ENCODE data around the gene TMEM98.
A peak's percentile ranks its signal among the peaks of the same experiment; 100 is the strongest.
"Not testable (repeated sequence)": the region's sequence is repeated elsewhere in the genome, so short reads cannot be mapped to it uniquely, and the experiment has no call there.

TMEM98 gene

DNA sequence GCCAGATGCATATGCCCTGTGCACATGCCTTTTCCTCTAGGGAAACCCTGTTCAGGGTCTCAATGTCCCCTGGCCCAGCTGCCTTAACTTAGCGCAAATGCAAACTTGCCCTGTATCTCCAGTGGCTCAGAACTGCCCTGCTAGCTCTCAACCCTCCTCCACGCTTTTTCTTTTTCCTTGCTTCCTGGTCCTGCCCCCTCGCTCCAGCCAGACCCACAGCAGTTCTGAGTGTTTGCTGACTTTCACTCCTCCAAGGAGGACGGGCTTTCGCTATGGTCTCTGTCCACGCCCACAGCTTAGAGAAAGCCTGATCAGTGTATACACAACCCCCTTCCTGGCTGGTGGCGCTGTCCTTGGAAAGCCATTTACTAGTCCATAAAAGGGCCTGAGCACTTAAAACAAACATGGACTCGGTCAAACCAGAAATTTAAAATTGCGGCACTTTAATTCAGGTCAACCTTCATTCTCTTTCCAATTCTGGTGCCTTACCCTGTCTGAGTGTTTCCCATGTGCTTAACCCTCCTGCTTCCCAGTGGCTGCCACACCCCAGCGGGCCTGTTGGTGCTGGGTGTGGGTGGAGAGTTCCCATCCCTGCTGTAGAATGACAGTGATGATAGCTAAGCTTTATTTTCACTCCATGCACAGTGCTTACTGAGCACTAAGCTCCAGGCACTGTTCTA is 15.6 kb upstream of the TMEM98 start:
- DNase-seq (ENCODE audit: low read depth) = peak; percentile 31
- no peak overlapping the region for H3K4me3 ChIP-seq (ENCODE audit: low read depth, low read length)

DNA sequence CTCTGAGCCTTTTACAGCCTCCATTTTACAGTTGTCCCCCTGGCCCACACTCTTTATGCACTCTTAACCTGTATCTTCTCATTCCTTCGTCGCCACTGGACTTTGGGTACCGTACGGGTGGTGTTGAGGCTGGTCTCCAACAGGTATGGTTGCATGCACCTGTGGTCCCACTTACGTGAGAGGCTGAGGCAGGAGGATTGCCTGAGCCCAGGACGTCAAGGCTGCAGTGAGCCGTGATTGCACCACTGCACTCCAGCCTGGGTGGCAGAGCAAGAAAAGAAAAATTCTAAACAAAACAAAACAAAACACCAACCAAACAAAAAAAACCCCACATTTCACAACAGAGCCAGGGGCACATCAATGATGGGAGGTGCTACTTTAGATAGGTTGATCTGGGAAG is 14.4 kb upstream of the TMEM98 start:
- H3K4me3 ChIP-seq (ENCODE audit: low read depth, low read length) = no peak overlapping the region
- no peak for DNase-seq (ENCODE audit: low read depth)

DNA sequence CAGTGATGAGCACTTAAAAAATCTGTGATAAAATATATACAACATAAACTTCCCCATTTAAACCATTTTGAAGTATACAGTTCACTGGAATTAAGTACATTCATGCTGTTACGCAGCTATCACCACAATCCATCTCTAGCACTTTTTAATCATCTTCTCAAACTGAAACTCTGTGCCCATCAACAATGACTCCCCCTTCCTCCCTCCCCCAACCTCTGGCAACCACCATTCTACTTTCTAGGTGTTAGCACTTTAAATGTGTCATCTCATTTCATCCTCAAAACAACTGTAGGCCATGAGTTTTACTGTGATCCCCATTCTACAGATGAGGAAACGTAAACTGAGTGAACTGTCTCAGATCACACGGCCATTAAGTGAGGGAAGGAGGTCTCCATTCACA is 13.8 kb upstream of the TMEM98 start:
- H3K4me3 ChIP-seq (ENCODE audit: low read depth, low read length) = no peak overlapping the region
- no peak for DNase-seq (ENCODE audit: low read depth)

DNA sequence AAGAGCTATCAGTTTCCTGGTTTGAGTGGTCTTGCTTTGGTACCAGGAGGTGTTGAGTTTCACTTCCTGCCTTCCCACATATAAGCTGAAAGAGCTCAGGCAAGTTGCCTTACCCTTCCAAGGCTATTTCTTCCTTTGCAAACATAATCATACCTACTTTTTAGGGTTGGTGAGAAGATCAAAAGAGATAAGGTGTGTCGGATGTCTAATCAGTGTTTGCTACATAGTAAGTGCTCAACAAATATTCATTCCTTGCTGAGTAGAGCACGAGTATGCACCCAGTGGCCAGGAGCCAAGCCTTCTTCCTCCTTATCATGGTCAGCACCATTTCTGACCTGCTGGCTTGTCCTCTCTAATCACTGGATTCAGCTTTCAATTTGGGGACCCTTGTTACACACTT is 12.7 kb upstream of the TMEM98 start:
- H3K4me3 ChIP-seq (ENCODE audit: low read depth, low read length) = no peak overlapping the region
- no peak for DNase-seq (ENCODE audit: low read depth)

DNA sequence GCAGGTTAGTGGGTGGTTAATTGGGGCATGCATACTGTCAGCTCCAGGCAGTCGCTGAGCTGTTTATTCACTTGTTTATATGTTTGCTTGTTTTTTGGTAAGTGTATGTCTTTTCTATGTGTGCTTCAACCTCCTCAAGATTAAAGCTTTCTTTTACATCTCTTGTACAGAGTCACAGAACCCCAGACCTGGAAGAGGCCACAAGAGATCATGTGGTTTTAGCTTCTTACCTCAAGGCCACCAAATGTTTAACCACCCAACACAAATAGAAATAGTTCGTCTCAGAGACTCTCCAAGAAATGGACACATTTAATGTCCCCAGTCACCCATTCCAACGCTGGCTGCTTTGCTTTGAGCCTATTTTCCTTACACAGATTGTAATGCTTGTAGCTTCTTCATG is 11.8 kb upstream of the TMEM98 start:
- no peak overlapping the region for H3K4me3 ChIP-seq (ENCODE audit: low read depth, low read length)
- no peak for DNase-seq (ENCODE audit: low read depth)

DNA sequence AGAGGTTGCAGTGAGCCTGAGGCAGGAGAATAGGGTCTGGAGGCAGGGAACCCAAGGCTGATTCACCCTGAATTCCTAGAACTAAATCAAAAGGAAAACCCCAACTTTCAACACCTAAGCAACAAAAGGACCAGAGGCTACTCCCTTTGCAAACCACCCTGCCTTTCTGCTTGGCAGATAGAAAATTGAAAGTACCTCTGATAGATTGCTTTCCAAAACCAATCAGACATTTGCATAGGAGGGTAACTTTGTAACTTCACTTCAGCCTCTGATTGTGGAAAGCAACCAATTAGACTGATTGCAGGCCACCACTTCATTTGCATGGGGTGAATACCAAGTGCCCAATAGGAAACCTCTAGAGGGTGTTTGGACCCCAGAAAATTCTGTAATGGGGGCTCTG is 10.9 kb upstream of the TMEM98 start:
- DNase-seq (ENCODE audit: low read depth) = no peak

DNA sequence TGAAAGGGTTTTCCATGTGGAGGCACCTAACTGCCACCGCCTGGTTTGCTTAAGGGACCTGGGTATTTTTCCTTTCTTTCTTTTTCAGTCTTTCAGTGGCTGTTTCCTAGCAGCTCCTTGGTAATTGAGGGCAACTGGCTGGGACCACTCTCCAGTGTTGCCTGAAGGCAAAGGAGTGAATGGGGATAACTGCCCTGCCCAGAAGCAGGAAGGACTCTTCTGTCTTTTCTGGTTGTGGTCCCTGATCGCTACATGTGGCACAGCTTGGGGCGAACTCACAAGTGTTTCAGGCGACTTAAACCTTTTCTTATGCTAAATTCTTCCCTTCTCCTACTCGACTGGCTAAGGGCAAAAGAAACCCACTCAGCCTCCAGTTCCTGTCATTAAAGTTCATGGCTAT is 10.1 kb upstream of the TMEM98 start:
- no peak overlapping the region for H3K4me3 ChIP-seq (ENCODE audit: low read depth, low read length)
- no peak for DNase-seq (ENCODE audit: low read depth)

More for the DNA sequence above, 10.9 kb upstream of the TMEM98 start:
- no peak overlapping the region for H3K4me3 ChIP-seq (ENCODE audit: low read depth, low read length)

DNA sequence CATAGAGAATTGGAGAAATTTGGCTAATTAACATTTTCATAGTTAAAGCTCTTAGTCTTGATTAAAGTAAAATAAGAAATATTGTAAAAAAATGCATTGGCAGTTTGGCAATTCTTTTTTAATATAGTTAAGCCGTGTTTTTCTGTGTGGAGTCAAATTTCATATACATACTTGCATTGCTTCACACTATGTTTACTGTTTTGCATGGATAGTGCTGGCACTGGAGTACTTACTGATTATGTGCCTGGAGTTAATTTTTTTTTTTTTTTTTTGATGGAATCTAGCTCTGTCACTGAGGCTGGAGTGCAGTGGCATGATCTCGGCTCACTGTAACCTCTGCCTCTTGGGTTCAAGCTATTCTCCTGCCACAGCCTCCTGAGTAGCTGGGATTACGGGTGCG is 8.1 kb upstream of the TMEM98 start:
- not testable (repeated sequence) for H3K4me3 ChIP-seq (ENCODE audit: low read depth, low read length)

DNA sequence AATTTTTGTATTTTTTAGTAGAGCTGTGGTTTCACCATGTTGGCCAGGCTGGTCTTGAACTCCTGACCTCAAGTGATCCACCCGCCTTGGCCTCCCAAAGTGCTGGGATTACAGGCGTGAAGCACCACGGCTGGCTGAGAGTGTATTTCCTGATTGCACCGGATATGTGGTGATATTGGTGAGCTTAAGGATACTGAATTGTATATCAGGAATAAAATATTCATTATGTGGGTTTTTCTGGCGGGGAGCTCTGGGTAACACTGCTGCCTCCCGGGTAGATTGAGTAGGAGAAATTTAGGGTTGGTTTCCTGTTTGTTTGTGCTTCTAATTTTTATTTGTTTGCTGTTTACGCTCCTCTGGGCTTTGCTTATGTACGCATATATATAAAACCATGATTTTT is 7.7 kb upstream of the TMEM98 start:
- H3K4me3 ChIP-seq (ENCODE audit: low read depth, low read length) = no peak overlapping the region
- DNase-seq (ENCODE audit: low read depth) = no peak

More for the DNA sequence above, 8.1 kb upstream of the TMEM98 start:
- not testable (repeated sequence) for DNase-seq (ENCODE audit: low read depth)

DNA sequence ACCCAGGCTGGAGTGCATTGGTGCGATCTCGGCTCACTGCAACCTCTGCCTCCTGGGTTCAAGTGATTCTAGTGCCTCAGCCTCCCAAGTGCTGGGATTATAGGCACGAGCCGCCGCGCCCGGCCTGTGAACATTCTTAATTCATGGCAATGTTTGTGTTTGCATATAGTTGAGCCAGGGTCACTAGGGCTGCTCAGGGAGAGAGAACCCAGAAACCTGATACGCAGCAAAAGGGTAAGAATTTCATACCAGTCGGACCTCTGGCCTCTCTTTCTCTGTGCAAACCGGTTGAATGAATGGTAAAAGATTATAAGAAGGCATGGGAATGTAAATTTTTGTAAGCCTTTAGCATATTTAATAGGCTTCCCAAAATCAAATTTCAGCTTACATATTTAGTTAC is 6.9 kb upstream of the TMEM98 start:
- no peak overlapping the region for H3K4me3 ChIP-seq (ENCODE audit: low read depth, low read length)
- DNase-seq (ENCODE audit: low read depth) = no peak

DNA sequence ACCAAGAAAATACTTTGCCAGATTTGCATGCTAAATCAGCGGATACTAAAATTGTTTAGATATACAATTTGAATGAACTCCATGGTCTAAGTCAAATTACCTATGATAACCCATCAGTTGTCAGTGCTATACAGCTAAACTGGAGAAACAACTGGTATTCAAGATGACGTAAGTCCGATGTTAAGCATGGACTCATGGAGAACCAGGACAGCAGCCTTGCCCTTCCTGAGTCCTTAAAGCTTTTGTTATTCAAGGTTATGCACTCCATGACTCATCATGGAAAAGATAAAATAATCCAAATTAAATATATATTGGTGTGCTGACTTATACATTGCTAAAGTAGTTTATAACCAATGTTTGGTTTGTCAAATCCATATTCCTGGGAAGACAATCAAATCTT is 4.0 kb upstream of the TMEM98 start:
- H3K4me3 ChIP-seq (ENCODE audit: low read depth, low read length); DNase-seq (ENCODE audit: low read depth): not testable (repeated sequence)

DNA sequence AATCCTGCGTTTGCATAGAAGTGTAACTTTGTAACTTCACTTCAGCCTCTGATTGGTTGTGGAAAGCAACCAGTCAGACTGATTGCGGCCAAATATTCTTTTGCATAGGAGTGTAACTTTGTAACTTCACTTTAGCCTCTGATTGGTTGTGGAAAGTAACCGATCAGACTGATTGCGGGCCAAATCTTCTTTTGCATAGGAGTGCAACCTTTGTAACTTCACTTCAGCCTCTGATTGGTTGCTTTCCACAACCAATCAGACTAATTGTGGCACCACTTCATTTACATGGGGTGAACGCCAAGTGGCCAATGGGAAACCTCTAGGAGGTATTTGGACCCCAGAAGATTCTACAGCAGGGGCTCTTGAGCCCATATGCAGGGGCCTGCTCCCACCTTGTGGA is 1.8 kb upstream of the TMEM98 start:
- no peak overlapping the region for H3K4me3 ChIP-seq (ENCODE audit: low read depth, low read length)
- no peak for DNase-seq (ENCODE audit: low read depth)

DNA sequence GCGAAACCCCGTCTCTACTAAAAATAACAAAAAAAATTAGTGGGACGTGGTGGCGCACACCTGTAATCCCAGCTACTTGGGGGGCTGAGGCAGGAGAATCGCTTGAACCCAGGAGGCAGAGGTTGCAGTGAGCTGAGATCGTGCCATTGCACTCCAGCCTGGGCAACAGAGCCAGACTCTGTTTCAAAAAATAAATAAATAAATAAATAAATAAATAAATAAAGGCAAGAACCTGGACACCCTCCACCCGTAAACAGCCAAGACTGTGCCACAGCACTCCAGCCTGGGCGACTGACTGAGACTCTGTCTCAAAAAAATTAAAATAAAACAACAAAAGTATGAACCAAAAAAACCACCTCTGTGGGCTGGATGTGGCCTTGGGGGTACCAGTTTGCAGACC is 1.2 kb upstream of the TMEM98 start:
- DNase-seq (ENCODE audit: low read depth); H3K4me3 ChIP-seq (ENCODE audit: low read depth, low read length): not testable (repeated sequence)

DNA sequence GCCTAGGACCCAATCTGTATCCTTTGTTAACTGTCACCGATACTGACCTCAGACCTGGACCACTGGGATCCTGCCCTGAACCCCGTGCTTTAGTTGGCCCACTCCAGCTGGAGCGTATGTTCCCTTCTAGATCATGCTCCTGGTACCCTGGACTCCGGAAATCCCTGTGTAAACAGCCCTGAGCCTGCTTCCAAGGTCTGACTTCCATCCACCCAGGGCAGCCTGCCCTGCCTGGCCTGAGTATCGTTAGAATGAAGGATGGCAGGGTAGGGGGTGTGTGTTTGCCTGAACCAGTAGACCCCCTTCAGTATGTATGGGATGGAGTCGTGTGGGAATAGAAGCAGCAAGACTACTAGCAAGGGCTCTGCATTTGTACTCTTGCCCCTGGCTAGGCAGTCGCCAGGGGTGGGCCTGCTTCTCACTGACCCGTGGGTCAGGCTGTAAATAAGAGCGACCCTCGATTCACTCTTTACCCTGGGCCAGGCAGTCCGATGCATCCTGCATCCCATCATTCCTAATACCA is 691 bp upstream of the TMEM98 start:
- peak overlapping the region; percentile 69 for H3K4me3 ChIP-seq (ENCODE audit: low read depth, low read length)
- DNase-seq (ENCODE audit: low read depth) = no peak

DNA sequence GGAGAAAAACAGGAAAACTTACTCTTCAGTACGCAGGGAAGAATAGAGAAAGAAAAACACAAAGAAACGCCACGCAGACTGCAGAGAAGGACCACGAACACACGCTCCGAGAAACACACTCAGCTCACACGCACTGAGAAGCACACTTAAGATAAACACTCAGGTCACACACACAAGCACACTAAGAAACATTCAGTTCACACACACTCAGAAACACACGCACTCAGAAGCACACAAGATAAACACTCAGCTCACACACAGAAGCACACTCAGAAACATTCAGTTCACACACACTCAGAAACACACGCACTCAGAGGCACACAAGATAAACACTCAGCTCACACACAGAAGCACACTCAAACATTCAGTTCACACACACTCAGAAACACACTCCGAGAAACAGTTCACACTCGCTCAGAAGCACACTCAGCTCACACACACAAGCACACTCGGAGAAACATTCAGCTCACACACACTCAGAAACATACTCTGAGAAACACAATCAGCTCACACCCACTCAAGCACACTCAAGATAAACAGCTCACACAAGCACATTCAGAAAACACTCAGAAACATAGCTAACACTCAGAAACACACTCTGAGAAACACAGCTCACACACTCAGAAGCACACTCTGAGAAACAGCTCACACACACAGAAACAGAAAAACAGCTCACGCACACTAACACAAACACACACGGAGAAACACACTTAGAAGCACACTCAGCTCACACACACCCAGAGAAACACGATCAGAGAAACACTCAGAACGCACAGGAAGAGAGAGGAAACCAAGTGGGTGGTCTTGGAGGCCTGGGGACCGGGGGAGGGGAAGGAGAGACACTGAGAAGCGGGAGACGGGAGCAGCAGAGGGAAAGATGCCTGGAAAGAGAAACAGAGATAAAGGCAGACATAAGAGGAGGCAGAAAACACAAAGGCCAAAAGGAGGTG is 908 bp downstream of the TMEM98 start:
- peak overlapping the region; percentile 69 for H3K4me3 ChIP-seq (ENCODE audit: low read depth, low read length)

DNA sequence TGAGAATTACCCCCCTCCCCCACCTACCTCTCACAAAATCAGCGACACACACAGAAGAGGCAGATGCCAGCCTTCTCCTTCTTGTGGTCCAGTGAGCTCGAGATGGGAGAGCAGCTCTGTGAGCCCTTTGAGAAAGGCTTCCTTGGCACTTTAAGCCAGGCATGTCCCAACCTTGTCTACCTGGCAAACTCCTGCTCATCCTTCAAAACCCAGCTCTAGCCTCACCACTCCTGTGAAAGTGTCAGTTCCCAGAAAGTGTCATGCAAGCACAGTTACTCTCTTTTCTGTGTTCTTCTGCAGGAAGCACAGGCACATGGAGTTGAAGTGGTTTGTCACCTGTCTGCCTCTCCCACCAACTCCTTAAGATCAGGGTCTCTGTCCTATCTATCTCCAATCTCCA is 1.6 kb downstream of the TMEM98 start:
- peak overlapping the region; percentile 69 for H3K4me3 ChIP-seq (ENCODE audit: low read depth, low read length)
- no peak for DNase-seq (ENCODE audit: low read depth)

More for the DNA sequence above, 908 bp downstream of the TMEM98 start:
- DNase-seq (ENCODE audit: low read depth) = no peak

DNA sequence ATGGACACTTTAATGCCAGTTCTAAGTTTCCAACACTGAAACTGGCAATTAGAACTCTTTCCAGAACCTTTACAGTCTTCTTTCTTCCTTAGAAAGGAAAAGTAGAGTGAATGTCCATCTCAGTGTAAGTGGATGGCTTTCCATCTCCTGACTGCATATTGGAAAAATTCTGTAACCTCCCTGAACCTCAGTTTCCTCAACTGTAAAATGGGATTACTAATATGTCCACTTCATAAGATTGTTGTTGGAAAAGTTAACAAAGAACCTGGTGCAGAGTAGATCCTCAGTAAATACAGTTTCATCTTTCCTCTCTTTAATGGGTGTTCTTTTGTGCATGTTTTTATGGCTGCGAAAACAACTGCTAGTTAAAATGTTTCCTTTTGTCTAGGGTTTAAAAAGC is 2.6 kb downstream of the TMEM98 start:
- H3K4me3 ChIP-seq (ENCODE audit: low read depth, low read length) = no peak overlapping the region
- DNase-seq (ENCODE audit: low read depth) = no peak

DNA sequence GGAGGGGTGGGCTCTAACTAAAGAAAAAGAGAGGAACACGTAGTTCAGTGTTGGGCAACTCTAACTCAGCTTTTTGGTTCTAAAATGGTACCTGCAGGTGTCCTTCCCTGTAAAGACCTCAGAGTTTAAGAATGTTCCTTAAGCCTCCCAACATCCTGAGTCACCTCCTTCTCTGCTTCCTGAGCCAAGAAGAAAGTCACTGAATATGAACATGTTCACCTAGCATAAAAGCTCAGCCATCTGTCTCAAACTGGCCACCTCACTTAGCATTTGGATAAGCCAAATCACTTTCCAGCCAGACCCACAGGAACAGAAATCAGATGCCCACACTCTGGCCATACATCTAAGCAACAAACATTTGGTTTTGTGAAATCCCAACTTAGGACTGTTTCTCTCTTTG is 3.7 kb downstream of the TMEM98 start:
- no peak overlapping the region for H3K4me3 ChIP-seq (ENCODE audit: low read depth, low read length)
- no peak for DNase-seq (ENCODE audit: low read depth)

DNA sequence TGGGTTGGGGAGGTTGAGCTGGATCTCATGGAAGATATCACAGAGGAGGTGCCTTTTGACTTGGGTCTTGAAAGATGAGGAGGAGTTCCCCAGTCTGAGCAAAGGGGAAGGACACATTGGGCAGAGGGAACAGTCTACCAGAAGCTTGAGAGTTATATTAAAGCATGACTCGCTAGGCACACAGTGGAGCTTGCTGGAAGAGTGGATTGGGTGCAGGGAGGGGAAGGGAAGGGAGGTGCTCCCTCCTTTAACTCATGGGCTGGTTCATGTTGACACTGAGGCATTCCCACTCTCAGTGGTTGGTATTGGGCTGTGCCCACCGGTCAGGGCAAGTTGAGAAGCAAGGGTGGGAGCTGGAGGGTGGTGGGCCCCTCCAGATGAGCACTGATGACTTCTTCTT is 5.9 kb downstream of the TMEM98 start:
- no peak for DNase-seq (ENCODE audit: low read depth)
- H3K4me3 ChIP-seq (ENCODE audit: low read depth, low read length) = no peak overlapping the region

DNA sequence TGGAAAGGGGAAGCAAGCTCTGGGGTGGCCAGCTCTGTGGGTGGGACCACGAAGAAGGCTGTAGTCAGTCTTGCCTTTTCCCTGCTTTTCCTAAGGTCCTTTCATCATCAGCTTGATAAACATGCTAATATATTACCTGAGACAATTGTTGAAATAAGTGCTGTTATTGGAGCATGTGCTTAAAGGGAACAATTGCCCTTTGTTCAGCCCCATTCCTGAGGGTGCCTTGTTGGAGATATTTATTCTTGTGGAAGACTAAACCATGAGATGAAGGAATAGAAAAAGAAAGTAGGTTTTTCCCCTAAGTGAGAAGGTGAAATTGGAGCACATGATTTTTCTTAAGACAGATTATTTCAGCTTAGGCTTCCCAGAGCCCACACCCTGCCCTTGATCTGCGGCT is 7.8 kb downstream of the TMEM98 start:
- no peak overlapping the region for H3K4me3 ChIP-seq (ENCODE audit: low read depth, low read length)
- no peak for DNase-seq (ENCODE audit: low read depth)
